HepG2 (cell line): ENCODE results near the gene DPP3.

Experiments used
- BRF2 ChIP-seq: sonication (generic); formaldehyde crosslinking; IDR thresholded peaks from 2 replicates; pipeline ENCODE4 v1.8.1; 2022; ENCODE audit warnings: mild to moderate bottlenecking, missing genetic modification reagents
- CBX5 ChIP-seq: sonication (generic); formaldehyde crosslinking; IDR thresholded peaks from 2 replicates; pipeline ENCODE4 v1.4.0; 2020; ENCODE audit warnings: missing genetic modification reagents, borderline replicate concordance
- GTF2F1 ChIP-seq: fragments of 150-350 bp; IDR thresholded peaks from 2 replicates; pipeline ENCODE4 v1.6.1; 2014; ENCODE audit warnings: low read length
- MAZ ChIP-seq, 2 experiments: sonication (generic) in 1 of 2; formaldehyde crosslinking in 1 of 2; IDR thresholded peaks; 2 replicates each; pipeline versions ENCODE4 v1.5.0 to v1.6.1; 2012 to 2020; ENCODE audit warnings: low read depth in 2 of 2, mild to moderate bottlenecking in 2 of 2, borderline replicate concordance in 1 of 2, improper control_type of control experiment in 1 of 2, low read length in 1 of 2, missing genetic modification reagents in 1 of 2, moderate library complexity in 1 of 2
- SIN3A ChIP-seq: IDR thresholded peaks from 2 replicates; pipeline ENCODE4 v1.6.1; 2011; ENCODE audit warnings: low read depth, mild to moderate bottlenecking, control low read depth, low read length, borderline replicate concordance
- SUZ12 ChIP-seq: fragments of 150-350 bp; IDR thresholded peaks from 2 replicates; pipeline ENCODE4 v1.6.1; 2014; ENCODE audit warnings: low read depth, low read length
- TRIM24 ChIP-seq: sonication (generic); formaldehyde crosslinking; IDR thresholded peaks from 2 replicates; pipeline ENCODE4 v1.8.0; 2022; ENCODE audit warnings: mild to moderate bottlenecking, missing genetic modification reagents
- ZFP1 ChIP-seq: IDR thresholded peaks from 2 replicates; pipeline ENCODE4 v1.6.1; 2016
- ZNF224 ChIP-seq: sonication (generic); formaldehyde crosslinking; IDR thresholded peaks from 2 replicates; pipeline ENCODE4 v1.5.0; 2020; ENCODE audit warnings: mild to moderate bottlenecking, missing genetic modification reagents
- TF ChIP-seq, protein P1 (sequence below): sonication (generic); formaldehyde crosslinking; IDR thresholded peaks from 2 replicates; pipeline ENCODE4 v1.5.0; 2020; ENCODE audit warnings: mild to moderate bottlenecking, missing genetic modification reagents, moderate library complexity

DNA sequence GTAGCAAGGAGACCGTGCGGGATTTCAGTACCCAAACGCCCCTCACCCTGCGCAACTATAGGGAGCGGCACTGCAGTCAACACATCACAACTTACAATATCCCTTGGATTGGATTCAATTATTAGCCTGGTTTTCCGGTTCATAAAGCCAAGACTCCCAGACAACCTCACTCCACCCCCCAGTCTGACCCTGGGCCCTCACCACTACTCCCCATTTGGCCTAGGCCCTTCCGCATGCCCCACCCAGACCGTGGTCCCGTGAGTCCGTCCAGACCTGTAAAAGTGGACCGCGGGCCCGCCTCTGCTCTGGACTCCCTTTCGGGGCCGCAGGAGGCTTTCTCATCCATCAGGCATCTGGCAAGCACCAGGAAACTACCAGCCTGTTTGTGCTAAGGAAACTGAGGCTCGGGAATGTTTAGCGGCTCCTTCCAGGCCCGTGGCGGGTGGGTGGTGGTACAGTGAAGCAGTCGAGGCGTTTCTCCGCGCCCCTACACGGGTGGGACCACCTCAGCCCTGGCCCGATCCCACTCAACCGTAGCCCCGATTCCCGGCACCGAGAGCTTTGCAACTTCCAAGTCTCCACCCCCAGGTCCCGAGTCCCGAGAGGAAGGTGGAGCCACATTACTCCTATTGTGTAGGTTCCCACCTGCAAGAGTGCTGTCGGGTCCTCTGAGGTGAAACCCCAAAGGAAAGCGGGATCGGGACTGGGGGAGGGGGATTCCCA lies 679 bp upstream of the DPP3 start:
- TF ChIP-seq TRIM24 (no peak), BRF2 (CRISPR knock-in tag) (no peak), SUZ12 (no peak), SIN3A (no peak), ZFP1 (no peak), ZNF224 (CRISPR knock-in tag) (no peak), CBX5 (CRISPR knock-in tag) (0 out of 2 replicates have a peak, but pooled peaks have one; percentile 2), MAZ (IDR thresholded peaks at IDR 0.05; ENCODE audit: borderline replicate concordance, low read depth, low read length) (no peak), MAZ (CRISPR knock-in tag; IDR thresholded peaks at IDR 0.05; ENCODE audit: low read depth) (peak; percentile 2; the same call in 1 of the 2 replicates), GTF2F1 (no peak)
- TF ChIP-seq, protein P1, sequence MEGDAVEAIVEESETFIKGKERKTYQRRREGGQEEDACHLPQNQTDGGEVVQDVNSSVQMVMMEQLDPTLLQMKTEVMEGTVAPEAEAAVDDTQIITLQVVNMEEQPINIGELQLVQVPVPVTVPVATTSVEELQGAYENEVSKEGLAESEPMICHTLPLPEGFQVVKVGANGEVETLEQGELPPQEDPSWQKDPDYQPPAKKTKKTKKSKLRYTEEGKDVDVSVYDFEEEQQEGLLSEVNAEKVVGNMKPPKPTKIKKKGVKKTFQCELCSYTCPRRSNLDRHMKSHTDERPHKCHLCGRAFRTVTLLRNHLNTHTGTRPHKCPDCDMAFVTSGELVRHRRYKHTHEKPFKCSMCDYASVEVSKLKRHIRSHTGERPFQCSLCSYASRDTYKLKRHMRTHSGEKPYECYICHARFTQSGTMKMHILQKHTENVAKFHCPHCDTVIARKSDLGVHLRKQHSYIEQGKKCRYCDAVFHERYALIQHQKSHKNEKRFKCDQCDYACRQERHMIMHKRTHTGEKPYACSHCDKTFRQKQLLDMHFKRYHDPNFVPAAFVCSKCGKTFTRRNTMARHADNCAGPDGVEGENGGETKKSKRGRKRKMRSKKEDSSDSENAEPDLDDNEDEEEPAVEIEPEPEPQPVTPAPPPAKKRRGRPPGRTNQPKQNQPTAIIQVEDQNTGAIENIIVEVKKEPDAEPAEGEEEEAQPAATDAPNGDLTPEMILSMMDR = no peak
